Breast epithelium (tissue), 3 donors: Measurements from ENCODE around the gene ZC3H7A.

Experiments
- POLR2A ChIP-seq: fragments of 450-650 bp; IDR thresholded peaks from one replicate; pipeline ENCODE4 v1.6.1; 2016; ENCODE audit warnings: antibody characterized with exemption, mild to moderate bottlenecking, moderate library complexity
- TF ChIP-seq, protein P1 (sequence below), 3 donors: fragments of 450-650 bp; IDR thresholded peaks; one replicate each; pipeline ENCODE4 v1.5.1; 2016 to 2017; ENCODE audit warnings: antibody characterized with exemption in 3 of 3, mild to moderate bottlenecking in 3 of 3, moderate library complexity in 3 of 3

- TF ChIP-seq POLR2A = no peak
- TF ChIP-seq, protein P1, sequence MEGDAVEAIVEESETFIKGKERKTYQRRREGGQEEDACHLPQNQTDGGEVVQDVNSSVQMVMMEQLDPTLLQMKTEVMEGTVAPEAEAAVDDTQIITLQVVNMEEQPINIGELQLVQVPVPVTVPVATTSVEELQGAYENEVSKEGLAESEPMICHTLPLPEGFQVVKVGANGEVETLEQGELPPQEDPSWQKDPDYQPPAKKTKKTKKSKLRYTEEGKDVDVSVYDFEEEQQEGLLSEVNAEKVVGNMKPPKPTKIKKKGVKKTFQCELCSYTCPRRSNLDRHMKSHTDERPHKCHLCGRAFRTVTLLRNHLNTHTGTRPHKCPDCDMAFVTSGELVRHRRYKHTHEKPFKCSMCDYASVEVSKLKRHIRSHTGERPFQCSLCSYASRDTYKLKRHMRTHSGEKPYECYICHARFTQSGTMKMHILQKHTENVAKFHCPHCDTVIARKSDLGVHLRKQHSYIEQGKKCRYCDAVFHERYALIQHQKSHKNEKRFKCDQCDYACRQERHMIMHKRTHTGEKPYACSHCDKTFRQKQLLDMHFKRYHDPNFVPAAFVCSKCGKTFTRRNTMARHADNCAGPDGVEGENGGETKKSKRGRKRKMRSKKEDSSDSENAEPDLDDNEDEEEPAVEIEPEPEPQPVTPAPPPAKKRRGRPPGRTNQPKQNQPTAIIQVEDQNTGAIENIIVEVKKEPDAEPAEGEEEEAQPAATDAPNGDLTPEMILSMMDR (IDR thresholded peaks at IDR 0.05) = no peak
Measured at GRCh38 chr16:11740567-11740966, 56.5 kb downstream of the ZC3H7A start.
